ENCODE data around the gene RIPOR3.

The RIPOR3 gene

DNA sequence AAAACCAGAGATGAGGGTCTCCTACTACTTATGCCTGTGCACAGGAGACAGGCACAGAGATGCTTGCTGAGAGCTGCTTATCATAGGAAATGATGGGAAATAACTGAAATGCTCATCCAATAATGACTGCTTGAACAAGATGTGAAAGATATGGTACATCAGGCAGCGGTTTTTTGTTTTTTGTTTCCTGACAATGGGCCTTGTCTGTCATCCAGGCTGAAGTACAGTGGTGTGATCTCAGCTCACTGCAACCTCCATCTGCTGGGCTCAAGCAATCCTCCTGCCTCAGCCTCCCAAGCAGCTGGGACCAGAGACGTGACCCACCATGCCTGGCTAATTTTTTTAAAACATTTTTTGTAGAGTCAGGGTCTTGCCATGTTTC is 1.2 kb upstream of the RIPOR3 start:
- in situ Hi-C loops (cut with MboI; ENCODE audit: low sequenced_read_pairs, unreplicated experiment), result no loop called here
- TF ChIP-seq CTCF (IDR thresholded peaks at IDR 0.05; ENCODE audit: borderline replicate concordance, control extremely low read depth, extremely low read depth, insufficient read depth, missing control alignments), result no peak
- no peak for DNase-seq (ENCODE audit: low spot score)

DNA sequence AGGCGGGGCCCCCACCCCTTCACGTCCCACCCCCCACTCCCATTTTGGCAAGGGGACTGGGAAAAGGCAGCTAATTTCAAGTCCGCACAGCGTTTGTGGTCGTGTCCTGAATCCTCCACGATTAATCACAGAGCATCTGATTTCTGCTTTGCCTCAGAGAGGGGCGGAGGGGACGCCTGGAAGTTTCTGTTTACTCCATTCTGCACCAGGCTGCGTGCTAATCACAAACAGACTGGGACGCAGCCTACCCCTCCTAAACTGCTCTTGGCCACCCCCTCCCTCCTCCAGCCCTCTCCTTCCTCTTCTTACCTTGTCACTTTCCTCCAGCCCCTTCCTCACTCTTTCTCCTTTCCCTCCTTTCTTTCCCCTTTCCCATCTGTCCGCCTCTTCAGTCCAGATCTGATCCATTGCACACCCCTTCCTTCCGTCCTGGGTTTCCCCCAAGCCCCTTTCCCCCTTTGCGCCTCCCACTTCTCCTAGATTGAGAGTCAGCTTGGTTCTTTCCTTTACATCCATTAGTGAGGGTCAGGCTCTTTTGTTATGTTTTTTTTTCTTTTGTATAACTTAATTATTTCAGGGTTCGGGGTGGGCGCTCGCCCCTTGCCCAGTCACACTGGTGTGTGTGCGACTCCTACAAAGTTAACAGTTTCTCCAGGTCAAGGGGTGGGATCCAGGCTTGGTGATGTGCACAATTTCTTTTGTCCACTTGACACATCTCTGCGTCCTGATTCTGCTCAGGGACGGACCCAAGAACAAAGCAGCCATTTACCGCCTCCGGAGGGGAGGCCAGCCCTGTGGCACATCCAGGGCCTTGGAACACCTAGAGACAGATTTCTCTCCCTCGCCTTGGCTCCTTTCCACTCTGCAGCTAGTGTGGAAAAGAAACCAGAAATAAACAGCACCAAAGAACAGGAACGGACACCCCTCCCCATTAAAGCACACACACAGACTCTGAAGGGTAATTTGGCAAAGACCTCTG is 520 bp upstream of the RIPOR3 start:
- TF ChIP-seq CTCF (IDR thresholded peaks at IDR 0.05; ENCODE audit: borderline replicate concordance, control extremely low read depth, extremely low read depth, insufficient read depth, missing control alignments), result no peak
- no peak for DNase-seq (ENCODE audit: low spot score)
- in situ Hi-C loops (cut with MboI; ENCODE audit: low sequenced_read_pairs, unreplicated experiment), result no loop called here

GRCh38 chr20:50689864-50690649 is 1.3 kb downstream of the RIPOR3 start:
- no peak for TF ChIP-seq CTCF (IDR thresholded peaks at IDR 0.05; ENCODE audit: borderline replicate concordance, control extremely low read depth, extremely low read depth, insufficient read depth, missing control alignments)
- in situ Hi-C loops (cut with MboI; ENCODE audit: low sequenced_read_pairs, unreplicated experiment), result no loop called here
- DNase-seq (ENCODE audit: low spot score), result no peak

GRCh38 chr20:50688256-50688975 is 2.9 kb downstream of the RIPOR3 start:
- no peak for TF ChIP-seq CTCF (IDR thresholded peaks at IDR 0.05; ENCODE audit: borderline replicate concordance, control extremely low read depth, extremely low read depth, insufficient read depth, missing control alignments)
- in situ Hi-C loops (cut with MboI; ENCODE audit: low sequenced_read_pairs, unreplicated experiment), result no loop called here
- no peak for DNase-seq (ENCODE audit: low spot score)

GRCh38 chr20:50686821-50687220 is 4.5 kb downstream of the RIPOR3 start:
- DNase-seq (ENCODE audit: low spot score), result no peak
- in situ Hi-C loops (cut with MboI; ENCODE audit: low sequenced_read_pairs, unreplicated experiment), result no loop called here
- TF ChIP-seq CTCF (IDR thresholded peaks at IDR 0.05; ENCODE audit: borderline replicate concordance, control extremely low read depth, extremely low read depth, insufficient read depth, missing control alignments), result no peak

DNA sequence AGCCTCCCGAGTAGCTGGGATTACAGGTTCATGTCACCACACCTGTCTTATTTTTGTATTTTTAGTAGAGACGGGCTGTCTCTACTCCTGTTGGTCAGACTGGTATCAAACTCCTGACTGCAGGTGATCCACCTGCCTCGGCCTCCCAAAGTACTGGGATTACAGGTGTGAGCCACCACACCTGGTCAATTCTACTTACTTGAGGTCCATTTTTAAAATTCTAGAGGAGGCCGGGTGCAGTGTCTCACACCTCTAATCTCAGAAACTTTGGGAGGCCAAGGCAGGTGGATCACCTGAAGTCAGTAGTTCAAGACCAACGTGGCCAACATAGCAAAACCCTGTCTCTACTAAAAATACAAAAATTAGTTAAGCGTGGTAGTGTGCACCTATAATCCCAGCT is 7.8 kb downstream of the RIPOR3 start:
- no peak for TF ChIP-seq CTCF (IDR thresholded peaks at IDR 0.05; ENCODE audit: borderline replicate concordance, control extremely low read depth, extremely low read depth, insufficient read depth, missing control alignments)
- in situ Hi-C loops (cut with MboI; ENCODE audit: low sequenced_read_pairs, unreplicated experiment), result no loop called here
- DNase-seq (ENCODE audit: low spot score), result no peak
